ENCODE data around the gene CELA3A.

CELA3A gene

DNA sequence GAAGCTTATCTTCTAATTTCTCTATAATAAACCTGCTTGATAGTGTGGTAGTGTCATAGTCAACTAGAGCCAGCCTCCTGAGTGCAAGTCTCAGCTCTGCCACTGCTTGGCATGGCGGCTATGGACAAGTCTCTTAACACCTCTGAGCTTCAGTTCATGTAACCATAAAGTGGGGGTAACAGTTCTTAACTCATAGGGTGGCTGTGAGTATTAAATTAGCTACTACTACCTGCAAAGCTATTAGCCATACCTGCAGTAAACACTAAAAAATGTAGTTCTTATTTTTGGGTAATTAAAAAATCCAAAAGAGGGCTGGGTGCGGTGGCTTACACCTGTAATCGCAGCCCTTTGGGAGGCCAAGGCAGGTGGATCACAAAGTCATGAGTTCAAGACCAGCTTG, 48.9 kb downstream of the CELA3A start:
- DNase-seq (ENCODE audit: low spot score): no peak

GRCh38 chr1:22051607-22052114, 50.2 kb downstream of the CELA3A start:
- no peak for DNase-seq (ENCODE audit: low spot score)

DNA sequence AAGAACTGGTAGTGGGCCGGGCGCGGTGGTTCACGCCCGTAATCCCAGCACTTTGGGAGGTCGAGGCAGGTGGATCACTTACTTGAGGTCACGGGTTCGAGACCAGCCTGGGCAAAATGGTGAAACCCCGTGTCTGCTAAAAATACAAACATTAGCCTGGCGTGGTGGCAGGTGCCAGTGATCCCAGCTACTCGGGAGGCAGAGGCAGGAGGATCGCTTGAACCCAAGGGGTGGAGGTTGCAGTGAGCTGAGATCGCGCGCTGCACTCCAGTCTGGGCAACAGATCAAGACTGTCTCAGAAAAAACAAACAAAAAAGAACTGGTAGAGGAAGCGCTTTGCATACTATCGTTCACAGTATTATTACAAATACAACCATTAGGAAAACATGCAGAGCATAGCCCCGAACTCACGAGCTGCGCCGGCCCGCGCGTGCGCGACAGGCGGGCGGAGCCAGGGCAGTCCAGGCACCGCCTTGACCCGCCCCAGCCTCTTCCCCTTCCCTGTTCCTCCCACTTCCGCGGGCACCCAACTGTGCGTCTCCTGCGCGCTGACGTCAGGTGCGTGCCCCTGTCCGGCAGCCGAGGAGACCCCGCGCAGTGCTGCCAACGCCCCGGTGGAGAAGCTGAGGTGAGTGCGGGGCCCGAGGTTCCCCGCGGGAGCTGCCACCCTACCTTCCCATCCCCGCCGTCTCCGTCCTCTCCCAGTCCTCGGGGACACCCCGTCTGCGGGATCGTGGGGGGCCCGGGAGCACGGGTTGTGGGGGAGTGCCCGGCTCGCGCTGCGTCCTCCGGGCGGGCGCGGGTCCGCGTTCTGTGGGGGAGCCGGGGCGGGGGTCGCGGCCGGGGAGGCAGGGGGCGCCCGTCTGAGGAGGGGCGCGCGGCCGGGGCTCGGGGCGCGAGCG, 50.9 kb downstream of the CELA3A start, which contains the start of gene CDC42:
Gene CDC42, plus strand, starts transcription at position 595 of the 902 bp plus-strand sequence. CDS start 25,770 bp downstream, outside the sequence.
- DNase-seq (ENCODE audit: low spot score): peak; percentile 97

DNA sequence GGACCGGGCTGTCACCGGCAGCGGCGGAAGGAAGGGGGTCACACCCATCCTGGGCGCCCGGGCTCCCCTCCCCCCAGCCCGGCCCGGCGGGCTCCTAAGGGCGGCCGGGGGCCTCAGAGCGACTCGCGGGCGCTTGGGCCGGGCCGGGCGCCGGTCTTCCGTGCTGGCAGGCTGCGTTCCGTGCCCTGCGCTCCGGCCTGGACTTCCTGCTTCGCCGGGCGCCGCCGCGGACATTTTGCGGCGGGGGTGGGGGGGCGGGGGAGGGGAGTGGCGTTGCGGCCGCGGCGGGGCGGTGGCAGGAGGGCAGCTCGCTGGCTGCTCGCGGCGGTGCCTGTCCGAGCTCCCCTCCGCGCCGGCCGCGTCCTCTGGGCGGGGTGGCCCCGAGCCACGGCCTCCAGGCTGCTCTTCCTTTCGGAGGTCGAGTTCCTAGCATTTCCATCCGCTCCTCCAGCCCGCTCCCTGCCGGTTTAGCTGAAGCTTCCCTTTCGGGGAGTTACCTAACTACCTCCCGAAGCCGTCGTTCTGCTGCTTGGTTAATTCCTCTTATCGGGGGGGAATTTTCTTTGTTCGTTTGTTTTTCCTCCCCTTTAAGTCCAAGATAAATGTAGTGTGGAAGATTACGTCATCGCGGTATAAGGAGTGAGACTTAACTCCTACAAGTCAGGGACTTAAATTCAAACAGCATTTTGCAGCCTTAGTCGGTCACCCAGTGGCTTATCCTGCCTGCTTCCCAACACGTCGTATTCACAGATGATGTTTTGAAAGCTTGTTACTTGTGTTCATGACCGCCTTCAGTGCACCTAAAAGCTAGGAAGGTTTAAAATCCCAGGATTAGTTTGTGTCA, 51.8 kb downstream of the CELA3A start:
- DNase-seq (ENCODE audit: low spot score): peak; percentile 39

- peak; percentile 15 for DNase-seq (ENCODE audit: low spot score)
Measured at GRCh38 chr1:22053861-22054770, 52.7 kb downstream of the CELA3A start.

- no peak for DNase-seq (ENCODE audit: low spot score)
Measured at GRCh38 chr1:22055463-22055862, 54.0 kb downstream of the CELA3A start.

DNA sequence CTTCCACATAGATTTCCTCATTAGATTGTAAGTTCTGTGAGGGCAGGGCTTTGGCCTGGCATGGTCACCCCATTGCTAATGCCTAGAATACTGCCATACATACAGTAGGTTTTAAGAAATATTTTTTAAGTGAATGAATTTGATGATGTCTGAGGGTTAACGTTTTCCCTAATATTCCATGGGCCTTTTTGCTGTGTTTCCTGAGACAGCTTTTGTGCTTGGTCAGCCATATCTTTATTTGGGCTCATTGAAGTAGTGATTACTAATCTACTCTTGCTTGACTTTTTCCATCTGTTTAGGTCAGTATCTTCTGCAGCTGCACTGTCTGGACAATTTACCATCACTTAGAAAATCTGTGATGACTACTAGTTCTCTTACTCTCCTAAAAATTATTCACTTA, 54.6 kb downstream of the CELA3A start:
- DNase-seq (ENCODE audit: low spot score): no peak

DNA sequence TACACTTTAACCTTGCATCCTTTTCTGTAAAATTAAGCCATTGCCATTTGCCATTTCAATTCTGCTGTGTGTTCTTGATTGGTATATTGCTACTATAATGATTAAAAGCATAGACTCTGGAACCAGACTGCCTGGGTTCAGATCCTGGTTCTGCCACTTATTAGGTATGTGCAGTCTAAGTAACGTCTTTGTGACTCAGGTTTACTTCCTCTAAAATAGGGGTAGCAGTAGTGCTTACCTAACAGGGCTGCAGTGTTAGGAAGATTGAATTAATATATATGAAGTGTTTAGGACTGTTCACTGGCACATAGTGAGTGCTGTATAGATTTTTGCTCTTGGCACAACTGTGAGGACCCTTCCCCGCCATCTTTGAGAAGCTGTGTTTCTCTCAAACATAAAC, 55.5 kb downstream of the CELA3A start:
- no peak for DNase-seq (ENCODE audit: low spot score)

DNA sequence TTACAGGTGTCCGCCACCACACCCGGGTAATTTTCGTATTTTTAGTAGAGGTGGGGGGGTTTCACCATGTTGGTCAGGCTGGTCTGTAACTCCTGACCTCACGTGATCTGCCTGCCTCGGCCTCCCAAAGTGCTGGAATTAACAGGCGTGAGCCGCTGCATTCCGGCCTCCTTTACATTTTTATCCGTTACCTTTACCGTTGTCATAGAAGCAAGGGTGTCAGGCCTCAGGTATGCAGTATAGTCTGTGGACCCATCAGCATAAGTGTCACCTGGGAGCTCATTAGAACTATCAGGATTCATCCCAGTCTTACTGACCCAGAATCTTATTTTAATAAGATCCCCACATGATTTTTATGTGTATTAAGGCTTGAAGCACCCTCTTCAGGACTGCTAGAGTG, 56.4 kb downstream of the CELA3A start:
- no peak for DNase-seq (ENCODE audit: low spot score)

All from activated CD4-positive, alpha-beta T cell treated with anti-CD3 and anti-CD28 coated beads, Interleukin-2, Interleukin-4, amounts not matched to agents 100 ng/mL and 50 ng/mL, durations not matched to agents 16 hours and 8 hours (primary cell).